ENCODE results near the gene CERS3.

- TF ChIP-seq CTCF (IDR thresholded peaks at IDR 0.05) (no peak), EZH2 (IDR thresholded peaks at IDR 0.05; ENCODE audit: borderline replicate concordance, insufficient read depth, low read depth, low read length, poor library complexity, severe bottlenecking) (no peak)
Observed at GRCh38 chr15:100448481-100448880, 80.3 kb downstream of the CERS3 start.
